Neural crest cell (in vitro differentiated cells): ENCODE results near the gene NEK8. TPM values are rescaled to one million over a fixed set of nuclear protein-coding genes. Genes with fewer than 3 reads are reported as not detected.
"Not testable (repeated sequence)": the region's sequence is repeated elsewhere in the genome, so short reads cannot be mapped to it uniquely, and the experiment has no call there.

Experiments
- DNase-seq: peaks from one replicate; pipeline ENCODE4 v3.0.0; 2021; ENCODE audit warnings: low read depth, mixed read lengths, low spot score
- H3K27ac Mint-ChIP-seq: one replicate; pipeline ENCODE4 v1.8.0; 2021; ENCODE audit warnings: mild to moderate bottlenecking, mixed read lengths; ENCODE audit not compliant: unreplicated experiment
- H3K27me3 Mint-ChIP-seq: 2 replicates; pipeline ENCODE4 v1.8.0; 2021; ENCODE audit warnings: low read depth, mild to moderate bottlenecking, mixed read lengths
- H3K36me3 Mint-ChIP-seq: 2 replicates; pipeline ENCODE4 v1.8.0; 2021; ENCODE audit warnings: low read depth, mild to moderate bottlenecking, mixed read lengths
- H3K4me1 Mint-ChIP-seq: 2 replicates; pipeline ENCODE4 v1.8.0; 2021; ENCODE audit warnings: mixed read lengths
- H3K4me3 Mint-ChIP-seq: one replicate; pipeline ENCODE4 v1.8.0; 2021; ENCODE audit warnings: mild to moderate bottlenecking, mixed read lengths
- H3K9me3 Mint-ChIP-seq: 2 replicates; pipeline ENCODE4 v1.8.0; 2021; ENCODE audit warnings: mixed read lengths
- total RNA-seq: library from RNA; stranded (reverse); gene quantifications from 2 replicates; pipeline ENCODE4 v1.2.1, GENCODE V29; 2021
- TF ChIP-seq, protein P1 (sequence below): fragments of 200-600 bp; sonication (generic); conservative IDR thresholded peaks from 2 replicates; pipeline ENCODE4 v1.5.0; 2021; ENCODE audit warnings: antibody characterized with exemption, mild to moderate bottlenecking

The NEK8 gene
- total RNA-seq, 1 donor from 2014 or later: 6.2 TPM

DNA sequence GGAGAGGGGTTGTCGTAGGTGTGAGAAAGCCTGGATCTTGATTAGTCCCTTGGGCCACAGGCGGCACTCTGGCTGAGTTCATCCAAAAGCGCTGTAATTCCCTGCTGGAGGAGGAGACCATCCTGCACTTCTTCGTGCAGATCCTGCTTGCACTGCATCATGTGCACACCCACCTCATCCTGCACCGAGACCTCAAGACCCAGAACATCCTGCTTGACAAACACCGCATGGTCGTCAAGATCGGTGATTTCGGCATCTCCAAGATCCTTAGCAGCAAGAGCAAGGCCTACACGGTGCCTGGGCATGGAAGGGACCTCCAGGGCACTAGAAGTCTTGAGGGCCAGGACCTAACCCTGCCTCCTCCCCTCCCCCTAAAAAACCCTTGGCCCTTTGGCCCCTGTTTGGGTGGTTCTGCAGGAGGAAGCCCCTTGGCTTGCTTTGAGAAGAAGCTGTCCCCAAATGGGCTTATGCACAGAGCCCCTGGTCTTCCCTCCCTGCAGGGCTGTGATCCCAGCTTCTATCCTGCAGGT, 6.2 kb downstream of the NEK8 start:
- Mint-ChIP-seq H3K4me3 (no peak overlapping the region), H3K36me3 (no peaks in the 10 kb centered on the region), H3K4me1 (peaks cover 7% of the 10 kb centered on the region), H3K9me3 (no peaks in the 10 kb centered on the region), H3K27ac (no peak overlapping the region), H3K27me3 (no peaks in the 10 kb centered on the region)
- DNase-seq: no peak
- TF ChIP-seq, protein P1, sequence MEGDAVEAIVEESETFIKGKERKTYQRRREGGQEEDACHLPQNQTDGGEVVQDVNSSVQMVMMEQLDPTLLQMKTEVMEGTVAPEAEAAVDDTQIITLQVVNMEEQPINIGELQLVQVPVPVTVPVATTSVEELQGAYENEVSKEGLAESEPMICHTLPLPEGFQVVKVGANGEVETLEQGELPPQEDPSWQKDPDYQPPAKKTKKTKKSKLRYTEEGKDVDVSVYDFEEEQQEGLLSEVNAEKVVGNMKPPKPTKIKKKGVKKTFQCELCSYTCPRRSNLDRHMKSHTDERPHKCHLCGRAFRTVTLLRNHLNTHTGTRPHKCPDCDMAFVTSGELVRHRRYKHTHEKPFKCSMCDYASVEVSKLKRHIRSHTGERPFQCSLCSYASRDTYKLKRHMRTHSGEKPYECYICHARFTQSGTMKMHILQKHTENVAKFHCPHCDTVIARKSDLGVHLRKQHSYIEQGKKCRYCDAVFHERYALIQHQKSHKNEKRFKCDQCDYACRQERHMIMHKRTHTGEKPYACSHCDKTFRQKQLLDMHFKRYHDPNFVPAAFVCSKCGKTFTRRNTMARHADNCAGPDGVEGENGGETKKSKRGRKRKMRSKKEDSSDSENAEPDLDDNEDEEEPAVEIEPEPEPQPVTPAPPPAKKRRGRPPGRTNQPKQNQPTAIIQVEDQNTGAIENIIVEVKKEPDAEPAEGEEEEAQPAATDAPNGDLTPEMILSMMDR: no peak

DNA sequence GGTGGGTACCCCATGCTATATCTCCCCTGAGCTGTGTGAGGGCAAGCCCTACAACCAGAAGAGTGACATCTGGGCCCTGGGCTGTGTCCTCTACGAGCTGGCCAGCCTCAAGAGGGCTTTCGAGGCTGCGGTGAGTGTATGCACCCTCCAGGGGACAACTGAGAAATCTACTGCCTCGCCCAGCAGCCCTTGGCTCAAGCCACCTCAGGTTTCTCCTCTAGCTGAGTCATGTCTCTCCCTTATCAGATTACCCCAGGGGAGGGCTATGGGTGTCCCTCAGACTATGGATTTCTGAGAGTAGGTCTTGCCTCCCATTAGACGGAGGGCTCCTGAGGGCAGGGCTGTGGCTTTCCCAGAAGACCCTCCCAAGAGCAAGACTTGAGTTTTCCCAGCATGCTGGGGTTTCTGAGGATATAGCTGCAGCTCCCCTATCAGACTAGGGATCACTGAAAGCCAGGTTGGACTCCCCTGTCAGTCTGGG, 6.7 kb downstream of the NEK8 start:
- no peaks in the 10 kb centered on the region for H3K36me3 Mint-ChIP-seq
- no peaks in the 10 kb centered on the region for H3K27me3 Mint-ChIP-seq
- H3K4me1 Mint-ChIP-seq: peaks cover 5% of the 10 kb centered on the region
- H3K4me3 Mint-ChIP-seq: no peak overlapping the region
- H3K27ac Mint-ChIP-seq: no peak overlapping the region
- TF ChIP-seq, protein P1: no peak
- H3K9me3 Mint-ChIP-seq: no peaks in the 10 kb centered on the region
- DNase-seq: no peak

DNA sequence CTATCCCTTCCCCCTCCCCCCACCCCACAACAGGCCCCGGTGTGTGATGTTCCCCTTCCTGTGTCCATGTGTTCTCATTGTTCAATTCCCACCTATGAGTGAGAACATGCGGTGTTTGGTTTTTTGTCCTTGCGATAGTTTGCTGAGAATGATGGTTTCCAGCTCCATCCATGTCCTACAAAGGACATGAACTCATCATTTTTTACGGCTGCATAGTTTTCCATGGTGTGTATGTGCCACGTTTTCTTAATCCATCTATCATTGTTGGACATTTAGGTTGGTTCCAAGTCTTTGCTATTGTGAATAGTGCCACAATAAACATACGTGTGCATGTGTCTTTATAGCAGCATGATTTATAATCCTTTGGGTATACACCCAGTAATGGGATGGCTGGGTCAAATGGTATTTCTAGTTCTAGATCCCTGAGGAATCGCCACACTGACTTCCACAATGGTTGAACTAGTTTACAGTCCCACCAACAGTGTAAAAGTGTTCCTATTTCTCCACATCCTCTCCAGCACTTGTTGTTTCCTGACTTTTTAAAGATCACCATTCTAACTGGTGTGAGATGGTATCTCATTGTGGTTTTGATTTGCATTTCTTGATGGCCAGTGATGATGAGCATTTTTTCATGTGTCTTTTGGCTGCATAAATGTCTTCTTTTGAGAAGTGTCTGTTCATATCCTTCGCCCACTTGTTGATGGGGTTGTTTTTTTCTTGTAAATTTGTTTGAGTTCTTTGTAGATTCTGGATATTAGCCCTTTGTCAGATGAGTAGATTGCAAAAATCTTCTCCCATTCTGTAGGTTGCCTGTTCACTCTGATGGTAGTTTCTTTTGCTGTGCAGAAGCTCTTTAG, 7.6 kb downstream of the NEK8 start:
- H3K4me3 Mint-ChIP-seq, H3K36me3 Mint-ChIP-seq, H3K9me3 Mint-ChIP-seq, H3K4me1 Mint-ChIP-seq, H3K27me3 Mint-ChIP-seq, DNase-seq, H3K27ac Mint-ChIP-seq: not testable (repeated sequence)

DNA sequence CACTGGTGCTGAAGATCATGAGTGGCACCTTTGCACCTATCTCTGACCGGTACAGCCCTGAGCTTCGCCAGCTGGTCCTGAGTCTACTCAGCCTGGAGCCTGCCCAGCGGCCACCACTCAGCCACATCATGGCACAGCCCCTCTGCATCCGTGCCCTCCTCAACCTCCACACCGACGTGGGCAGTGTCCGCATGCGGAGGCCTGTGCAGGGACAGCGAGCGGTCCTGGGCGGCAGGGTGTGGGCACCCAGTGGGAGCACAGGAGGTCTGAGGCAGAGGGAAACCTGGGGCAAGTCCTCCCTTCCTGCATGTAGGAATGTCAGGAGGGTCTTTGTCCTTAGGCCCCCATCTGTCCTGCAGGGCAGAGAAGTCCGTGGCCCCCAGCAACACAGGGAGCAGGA, 8.7 kb downstream of the NEK8 start:
- no peaks in the 10 kb centered on the region for H3K9me3 Mint-ChIP-seq
- H3K4me3 Mint-ChIP-seq: no peak overlapping the region
- no peaks in the 10 kb centered on the region for H3K36me3 Mint-ChIP-seq
- H3K27me3 Mint-ChIP-seq: no peaks in the 10 kb centered on the region
- DNase-seq: no peak
- peaks cover 5% of the 10 kb centered on the region for H3K4me1 Mint-ChIP-seq
- TF ChIP-seq, protein P1: no peak
- no peak overlapping the region for H3K27ac Mint-ChIP-seq

DNA sequence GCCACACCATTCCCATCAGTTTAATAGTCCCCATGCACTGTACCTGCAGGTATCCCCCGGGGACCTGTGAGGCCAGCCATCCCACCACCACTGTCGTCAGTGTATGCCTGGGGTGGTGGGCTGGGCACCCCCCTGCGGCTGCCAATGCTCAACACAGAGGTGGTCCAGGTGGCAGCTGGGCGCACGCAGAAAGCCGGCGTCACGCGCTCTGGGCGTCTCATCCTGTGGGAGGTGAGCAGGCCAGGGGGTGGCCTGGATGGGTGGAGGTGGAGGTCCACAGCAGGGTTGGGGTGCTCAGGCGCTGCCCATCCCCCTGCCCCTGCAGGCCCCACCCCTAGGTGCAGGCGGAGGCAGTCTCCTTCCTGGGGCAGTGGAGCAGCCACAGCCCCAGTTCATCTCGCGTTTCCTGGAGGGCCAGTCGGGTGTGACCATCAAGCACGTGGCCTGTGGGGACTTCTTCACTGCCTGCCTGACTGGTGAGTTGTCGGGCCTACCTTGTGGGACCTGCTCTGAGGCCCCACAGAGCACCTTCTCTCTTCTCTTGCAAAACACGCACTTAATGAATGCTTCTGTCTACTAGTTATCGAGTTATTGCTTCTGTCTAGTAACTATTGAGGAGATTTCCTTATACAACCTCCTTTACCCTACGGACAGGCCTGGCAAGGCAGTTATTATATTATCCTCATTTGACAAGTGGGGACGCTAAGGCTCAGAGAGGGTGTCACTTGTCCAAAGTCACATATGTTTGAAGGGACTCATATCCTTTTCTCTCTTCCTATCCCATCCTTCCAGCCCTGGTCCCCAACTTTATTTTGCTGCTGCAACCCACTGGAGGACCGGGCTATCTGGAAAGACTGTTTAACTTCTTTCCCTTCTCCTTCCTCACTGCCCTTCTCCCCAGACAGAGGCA, 9.4 kb downstream of the NEK8 start:
- Mint-ChIP-seq H3K27ac (peak overlapping the region; percentile 52), H3K36me3 (no peaks in the 10 kb centered on the region), H3K4me1 (peaks cover 8% of the 10 kb centered on the region), H3K9me3 (no peaks in the 10 kb centered on the region), H3K4me3 (peak overlapping the region; percentile 19), H3K27me3 (peaks cover under 1% of the 10 kb centered on the region)
- DNase-seq: no peak
- TF ChIP-seq, protein P1: no peak
